K562 (cell line): ENCODE measurements around the gene ASB10.

Experiments
- CBX2 ChIP-seq: fragments of 200-600 bp; sonication (generic); IDR thresholded peaks from one replicate; pipeline ENCODE4 v1.6.1; 2012; ENCODE audit warnings: mild to moderate bottlenecking, low read length, inconsistent platforms; ENCODE audit not compliant: insufficient read depth, poor library complexity, severe bottlenecking
- EGR1 ChIP-seq: fragments of 450-650 bp; conservative IDR thresholded peaks from 2 replicates; pipeline ENCODE4 v1.6.1; 2017; ENCODE audit warnings: mild to moderate bottlenecking
- ELF4 ChIP-seq: fragments of 450-650 bp; formaldehyde crosslinking; IDR thresholded peaks from 2 replicates; pipeline ENCODE4 v1.4.0; 2022; ENCODE audit warnings: missing genetic modification characterization
- TCF7 ChIP-seq: sonication (generic); IDR thresholded peaks from 2 replicates; pipeline ENCODE4 v1.6.1; 2016; ENCODE audit warnings: antibody characterized with exemption, borderline replicate concordance
- YY1 ChIP-seq, 3 experiments: IDR thresholded peaks; 2 replicates each; pipeline ENCODE4 v1.6.1; 2011; ENCODE audit warnings: low read length in 2 of 3, mild to moderate bottlenecking in 2 of 3, moderate library complexity in 2 of 3, borderline replicate concordance in 1 of 3, control low read depth in 1 of 3, low read depth in 1 of 3; ENCODE audit not compliant: insufficient read depth in 3 of 3, insufficient replicate concordance in 2 of 3, control insufficient read depth in 1 of 3, insufficient read length in 1 of 3; ENCODE audit errors: extremely low read depth in 1 of 3
- ZNF24 ChIP-seq: fragments of 450-650 bp; IDR thresholded peaks from 2 replicates; pipeline ENCODE4 v1.6.1; 2016
- TF ChIP-seq, protein P1 (sequence below): fragments of 450-650 bp; formaldehyde crosslinking; IDR thresholded peaks from 2 replicates; pipeline ENCODE4 v1.4.0; 2020; ENCODE audit warnings: mild to moderate bottlenecking, moderate library complexity
- TF ChIP-seq, protein P2 (sequence below): fragments of 150-350 bp; IDR thresholded peaks from 2 replicates; pipeline ENCODE4 v1.6.1; 2014; ENCODE audit warnings: low read depth, mild to moderate bottlenecking, low read length, borderline replicate concordance

DNA sequence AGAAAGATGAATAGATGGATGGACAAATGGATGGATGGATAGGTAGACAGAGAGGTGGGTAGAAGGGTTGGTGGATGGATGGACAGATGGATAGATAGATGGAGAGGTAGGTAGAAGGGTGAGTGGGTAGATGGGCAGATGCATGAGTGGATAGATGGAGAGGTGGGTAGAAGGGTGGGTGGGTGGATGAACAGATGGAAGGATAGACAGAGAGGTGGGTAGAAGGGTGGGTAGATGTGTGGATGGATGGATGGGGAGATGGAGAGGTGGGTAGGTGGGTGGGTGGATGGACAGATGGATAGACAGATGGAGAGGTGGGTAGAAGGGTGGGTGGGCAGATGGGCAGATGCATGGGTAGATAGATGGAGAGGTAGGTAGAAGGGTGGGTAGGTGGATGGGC is 10.9 kb upstream of the ASB10 start:
- TF ChIP-seq EGR1 (0 out of 2 replicates have a peak, but pooled peaks have one; percentile 6), YY1 (IDR thresholded peaks at IDR 0.05; ENCODE audit: borderline replicate concordance in 1 of 3, control insufficient read depth in 1 of 3, extremely low read depth in 1 of 3, insufficient read depth in 3 of 3, insufficient read length in 1 of 3, insufficient replicate concordance in 2 of 3, low read depth in 1 of 3, low read length in 2 of 3) (no peak), TCF7 (no peak), ELF4 (CRISPR knock-in tag) (no peak), ZNF24 (no peak), CBX2 (no peak)
- TF ChIP-seq, protein P1, sequence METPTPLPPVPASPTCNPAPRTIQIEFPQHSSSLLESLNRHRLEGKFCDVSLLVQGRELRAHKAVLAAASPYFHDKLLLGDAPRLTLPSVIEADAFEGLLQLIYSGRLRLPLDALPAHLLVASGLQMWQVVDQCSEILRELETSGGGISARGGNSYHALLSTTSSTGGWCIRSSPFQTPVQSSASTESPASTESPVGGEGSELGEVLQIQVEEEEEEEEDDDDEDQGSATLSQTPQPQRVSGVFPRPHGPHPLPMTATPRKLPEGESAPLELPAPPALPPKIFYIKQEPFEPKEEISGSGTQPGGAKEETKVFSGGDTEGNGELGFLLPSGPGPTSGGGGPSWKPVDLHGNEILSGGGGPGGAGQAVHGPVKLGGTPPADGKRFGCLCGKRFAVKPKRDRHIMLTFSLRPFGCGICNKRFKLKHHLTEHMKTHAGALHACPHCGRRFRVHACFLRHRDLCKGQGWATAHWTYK (CRISPR knock-in tag) = no peak
- TF ChIP-seq, protein P2, sequence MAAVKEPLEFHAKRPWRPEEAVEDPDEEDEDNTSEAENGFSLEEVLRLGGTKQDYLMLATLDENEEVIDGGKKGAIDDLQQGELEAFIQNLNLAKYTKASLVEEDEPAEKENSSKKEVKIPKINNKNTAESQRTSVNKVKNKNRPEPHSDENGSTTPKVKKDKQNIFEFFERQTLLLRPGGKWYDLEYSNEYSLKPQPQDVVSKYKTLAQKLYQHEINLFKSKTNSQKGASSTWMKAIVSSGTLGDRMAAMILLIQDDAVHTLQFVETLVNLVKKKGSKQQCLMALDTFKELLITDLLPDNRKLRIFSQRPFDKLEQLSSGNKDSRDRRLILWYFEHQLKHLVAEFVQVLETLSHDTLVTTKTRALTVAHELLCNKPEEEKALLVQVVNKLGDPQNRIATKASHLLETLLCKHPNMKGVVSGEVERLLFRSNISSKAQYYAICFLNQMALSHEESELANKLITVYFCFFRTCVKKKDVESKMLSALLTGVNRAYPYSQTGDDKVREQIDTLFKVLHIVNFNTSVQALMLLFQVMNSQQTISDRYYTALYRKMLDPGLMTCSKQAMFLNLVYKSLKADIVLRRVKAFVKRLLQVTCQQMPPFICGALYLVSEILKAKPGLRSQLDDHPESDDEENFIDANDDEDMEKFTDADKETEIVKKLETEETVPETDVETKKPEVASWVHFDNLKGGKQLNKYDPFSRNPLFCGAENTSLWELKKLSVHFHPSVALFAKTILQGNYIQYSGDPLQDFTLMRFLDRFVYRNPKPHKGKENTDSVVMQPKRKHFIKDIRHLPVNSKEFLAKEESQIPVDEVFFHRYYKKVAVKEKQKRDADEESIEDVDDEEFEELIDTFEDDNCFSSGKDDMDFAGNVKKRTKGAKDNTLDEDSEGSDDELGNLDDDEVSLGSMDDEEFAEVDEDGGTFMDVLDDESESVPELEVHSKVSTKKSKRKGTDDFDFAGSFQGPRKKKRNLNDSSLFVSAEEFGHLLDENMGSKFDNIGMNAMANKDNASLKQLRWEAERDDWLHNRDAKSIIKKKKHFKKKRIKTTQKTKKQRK = no peak
